IMR-90 (cell line): ENCODE data around the gene MANSC4. TPM values are rescaled to one million over a fixed set of nuclear protein-coding genes. Genes with fewer than 3 reads are reported as not detected.

ENCODE experiments used
- ATAC-seq: fragments of 200-7000 bp; cut with Tn5 transposase; 2 replicates; pipeline ENCODE4 v1.9.1; 2020; ENCODE audit warnings: low read depth, mild to moderate bottlenecking, moderate library complexity
- BruUV-seq: library from RNA; stranded (reverse); fragments of 400-500 nt; replicated peaks from 2 replicates; lab custom pipeline; 2021; lab: Mats Ljungman, UMichigan
- CTCF ChIA-PET: fragments of 300-600 bp; formaldehyde crosslinking; extraction: SDS; loops from one replicate; lab custom pipeline; 2021; ENCODE audit warnings: antibody characterized with exemption; lab: Yijun Ruan, JAX
- POLR2A ChIA-PET: fragments of 300-600 bp; sonication (Branson Sonifier 250); formaldehyde crosslinking; loops from one replicate; lab custom pipeline; 2022; ENCODE audit warnings: antibody characterized with exemption; ENCODE audit not compliant: unreplicated experiment; lab: Charles Lee
- DNase-seq: peaks from one replicate; pipeline ENCODE4 v3.0.0; 2013
- H2AFZ ChIP-seq: replicated peaks from 2 replicates; pipeline ENCODE3; 2013; ENCODE audit warnings: low read length, mild to moderate bottlenecking; ENCODE audit not compliant: poor library complexity
- H2AK5ac ChIP-seq: 2 replicates; pipeline ENCODE4 v1.6.1; 2013; ENCODE audit warnings: low read depth, low read length, inconsistent platforms
- H2AK9ac ChIP-seq: replicated peaks from 2 replicates; pipeline ENCODE3; 2013; ENCODE audit warnings: mild to moderate bottlenecking, low read depth, low read length, moderate library complexity; ENCODE audit not compliant: poor library complexity
- H2BK120ac ChIP-seq: 2 replicates; pipeline ENCODE4 v1.6.1; 2013; ENCODE audit warnings: low read depth, low read length, inconsistent platforms
- H2BK15ac ChIP-seq: 3 replicates; pipeline ENCODE4 v1.6.1; 2013; ENCODE audit warnings: low read depth, low read length, inconsistent platforms
- H2BK20ac ChIP-seq: 2 replicates; pipeline ENCODE4 v1.6.1; 2013; ENCODE audit warnings: low read depth, mild to moderate bottlenecking, inconsistent platforms, low read length, moderate library complexity
- H2BK5ac ChIP-seq: 2 replicates; pipeline ENCODE4 v1.6.1; 2013; ENCODE audit warnings: mild to moderate bottlenecking, low read depth, low read length, inconsistent platforms; ENCODE audit not compliant: poor library complexity, severe bottlenecking
- H3K14ac ChIP-seq: replicated peaks from 2 replicates; pipeline ENCODE4 v1.6.1; 2013; ENCODE audit warnings: low read depth, low read length, inconsistent platforms
- H3K18ac ChIP-seq: 2 replicates; pipeline ENCODE4 v1.6.1; 2013; ENCODE audit warnings: low read depth, low read length, control low read depth
- H3K23ac ChIP-seq: 2 replicates; pipeline ENCODE4 v1.6.1; 2013; ENCODE audit warnings: low read depth, low read length, inconsistent platforms
- H3K27ac ChIP-seq: 2 replicates; pipeline ENCODE4 v1.5.1; 2013; ENCODE audit warnings: mild to moderate bottlenecking, control low read depth, low read length; ENCODE audit not compliant: insufficient read depth
- H3K27me3 ChIP-seq: 2 replicates; pipeline ENCODE4 v1.6.1; 2013; ENCODE audit warnings: low read length; ENCODE audit not compliant: control insufficient read depth, insufficient read depth
- H3K36me3 ChIP-seq: 2 replicates; pipeline ENCODE4 v1.6.1; 2013; ENCODE audit warnings: low read length, mixed read lengths; ENCODE audit not compliant: control insufficient read depth, insufficient read depth
- H3K4ac ChIP-seq: 2 replicates; pipeline ENCODE4 v1.6.1; 2013; ENCODE audit warnings: low read depth, low read length, inconsistent platforms
- H3K4me1 ChIP-seq: 2 replicates; pipeline ENCODE4 v1.6.1; 2013; ENCODE audit warnings: low read length, mixed read lengths; ENCODE audit not compliant: control insufficient read depth, insufficient read depth
- H3K4me2 ChIP-seq: 2 replicates; pipeline ENCODE4 v1.6.1; 2013; ENCODE audit warnings: low read depth, mild to moderate bottlenecking, control low read depth, low read length, moderate library complexity
- H3K4me3 ChIP-seq: 2 replicates; pipeline ENCODE4 v1.5.1; 2013; ENCODE audit warnings: low read depth, mild to moderate bottlenecking, control low read depth, low read length, moderate library complexity; ENCODE audit not compliant: insufficient read depth
- H3K56ac ChIP-seq: 2 replicates; pipeline ENCODE4 v1.6.1; 2013; ENCODE audit warnings: low read length, inconsistent platforms; ENCODE audit not compliant: insufficient read depth; ENCODE audit errors: extremely low read depth
- H3K79me1 ChIP-seq, 2 experiments: 2 replicates each; pipeline ENCODE4 v1.6.1; 2013; ENCODE audit warnings: low read length in 2 of 2, inconsistent platforms in 1 of 2, low read depth in 1 of 2
- H3K9ac ChIP-seq: 2 replicates; pipeline ENCODE4 v1.6.1; 2013; ENCODE audit warnings: low read depth, low read length, control low read depth
- H3K9me1 ChIP-seq: 2 replicates; pipeline ENCODE4 v1.6.1; 2013; ENCODE audit warnings: low read length, inconsistent platforms; ENCODE audit not compliant: insufficient read depth
- H3K9me3 ChIP-seq: 2 replicates; pipeline ENCODE4 v1.6.1; 2013; ENCODE audit warnings: low read length; ENCODE audit not compliant: control insufficient read depth, insufficient read depth
- H4K20me1 ChIP-seq: 2 replicates; pipeline ENCODE4 v1.6.1; 2013; ENCODE audit warnings: low read length, inconsistent platforms; ENCODE audit not compliant: insufficient read depth
- H4K5ac ChIP-seq: 2 replicates; pipeline ENCODE4 v1.6.1; 2013; ENCODE audit warnings: mild to moderate bottlenecking, low read depth, low read length, control low read depth
- H4K8ac ChIP-seq, 2 experiments: 2 replicates each; pipeline ENCODE4 v1.6.1; 2013; ENCODE audit warnings: low read depth in 2 of 2, low read length in 2 of 2, control low read depth in 1 of 2, inconsistent platforms in 1 of 2
- H4K91ac ChIP-seq: 2 replicates; pipeline ENCODE4 v1.6.1; 2013; ENCODE audit warnings: low read depth, low read length, inconsistent platforms; ENCODE audit not compliant: insufficient read depth
- CEBPB ChIP-seq: IDR thresholded peaks from 2 replicates; pipeline ENCODE4 v1.6.1; 2012; ENCODE audit warnings: low read depth, low read length, improper control_type of control experiment
- FOS ChIP-seq: fragments of 150-350 bp; IDR thresholded peaks from 2 replicates; pipeline ENCODE4 v1.6.1; 2016; ENCODE audit warnings: low read depth, low read length
- POLR2A ChIP-seq: IDR thresholded peaks from 2 replicates; pipeline ENCODE4 v1.6.1; 2012; ENCODE audit warnings: mild to moderate bottlenecking, low read depth, low read length
- RCOR1 ChIP-seq: IDR thresholded peaks from 2 replicates; pipeline ENCODE4 v1.6.1; 2012; ENCODE audit warnings: mild to moderate bottlenecking, low read length, improper control_type of control experiment; ENCODE audit not compliant: insufficient replicate concordance
- RFX5 ChIP-seq: IDR thresholded peaks from 2 replicates; pipeline ENCODE4 v1.8.0; 2012; ENCODE audit warnings: low read depth, mild to moderate bottlenecking, low read length, moderate library complexity
- SMC3 ChIP-seq: fragments of 150-350 bp; IDR thresholded peaks from 2 replicates; pipeline ENCODE4 v1.6.1; 2016; ENCODE audit warnings: low read depth, mild to moderate bottlenecking, antibody characterized with exemption, low read length, moderate library complexity
- WGBS, 2 experiments: methylation state at CpG; one replicate each; pipeline versions ENCODE4 v1.1.5 to v1.1.7; 2013; ENCODE audit warnings: missing lambda C conversion rate in 2 of 2; ENCODE audit not compliant: insufficient read length in 1 of 2; ENCODE audit errors: extremely low coverage in 2 of 2; 5-methylcytosine and 5-hydroxymethylcytosine counted together
- dilution Hi-C: fragments of 300-500 bp; cut with HindIII; formaldehyde crosslinking; loops from one replicate; pipeline ENCODE4 v1.14.3; 2018; ENCODE audit warnings: low sequenced_read_pairs; ENCODE audit not compliant: unreplicated experiment
- in situ Hi-C: fragments of 300-500 bp; cut with MboI; formaldehyde crosslinking; loops from 3 replicates; pipeline ENCODE4 v1.14.3; 2019; ENCODE audit warnings: low sequenced_read_pairs, inconsistent platforms, mixed read lengths
- intact Hi-C: fragments of 100-400 bp; cut with micrococcal nuclease; formaldehyde crosslinking; loops from 2 replicates; pipeline ENCODE4 v1.10.0; 2022
- polyA plus RNA-seq, 3 experiments: library from polyadenylated mRNA; depleted of rRNA; stranded (reverse); fragments of >200 nt; gene quantifications; 2 replicates each; pipeline ENCODE4 v1.2.3, GENCODE V29; 2012; ENCODE audit warnings: low replicate concordance in 1 of 3
- total RNA-seq: library from RNA; depleted of rRNA; stranded (reverse); fragments of >200 nt; gene quantifications from 2 replicates; pipeline ENCODE4 v1.2.3, GENCODE V29; 2012

Gene MANSC4
- total and polyA plus RNA-seq, 2 of the 4 experiments (the other 2 are of a cell fraction): not detected

GRCh38 chr12:27817766-27818165, 37.7 kb upstream of the MANSC4 start:
- peak; percentile 10; the same call in 1 of the 2 replicates for ATAC-seq
- dilution Hi-C loops: no loop called here
- no peak overlapping the region for H2AK9ac ChIP-seq
- H4K20me1 ChIP-seq: 0 out of 2 replicates have a peak, but pooled peaks cover 3% of the 10 kb centered on the region
- H4K8ac ChIP-seq: peak overlapping the region in 1 of 2 experiments; percentile 47; a peak in 1 of 4 replicates
- 0 out of 3 replicates have a peak overlapping the region, but pooled peaks have one; percentile 81 for H2BK15ac ChIP-seq
- no peak overlapping the region for H3K56ac ChIP-seq
- peaks cover 10% of the 10 kb centered on the region for H3K4me1 ChIP-seq
- H2BK5ac ChIP-seq: no peak overlapping the region
- BruUV-seq: no TSS peak
- no peaks in the 10 kb centered on the region for H3K9me3 ChIP-seq
- no peak overlapping the region; the same call in 1 of the 2 replicates for H2BK120ac ChIP-seq
- intact Hi-C loops: no loop called here
- H3K18ac ChIP-seq: no peak overlapping the region
- in situ Hi-C loops: no loop called here
- no peak for TF ChIP-seq FOS
- TF ChIP-seq RCOR1: no peak
- TF ChIP-seq RFX5: no peak
- TF ChIP-seq CEBPB: no peak
- TF ChIP-seq POLR2A: no peak
- TF ChIP-seq SMC3: no peak
- H4K5ac ChIP-seq: no peak overlapping the region
- H2AFZ ChIP-seq: peak overlapping the region; percentile 27
- no peak overlapping the region; the same call in 1 of the 2 replicates for H3K4ac ChIP-seq
- H2BK20ac ChIP-seq: peak overlapping the region; percentile 21; the same call in 1 of the 2 replicates
- 0 out of 2 replicates have a peak overlapping the region, but pooled peaks have one; percentile 25 for H3K23ac ChIP-seq
- no peak overlapping the region for H3K4me2 ChIP-seq
- no peak overlapping the region for H3K4me3 ChIP-seq
- no peak overlapping the region for H2AK5ac ChIP-seq
- H3K9me1 ChIP-seq: no peaks in the 10 kb centered on the region
- H3K27me3 ChIP-seq: no peaks in the 10 kb centered on the region
- DNase-seq: no peak
- WGBS, 2 experiments: 43% methylated on average over 1 of the region's 4 CpGs; no CpG with 5 or more reads in 1 of the 2 experiments
- no peak overlapping the region for H4K91ac ChIP-seq
- ChIA-PET CTCF (no interaction called here), POLR2A (no interaction called here)
- H3K79me1 ChIP-seq: no peaks in the 10 kb centered on the region
- H3K14ac ChIP-seq: no peak overlapping the region
- no peak overlapping the region for H3K9ac ChIP-seq
- no peaks in the 10 kb centered on the region for H3K36me3 ChIP-seq
- no peak overlapping the region for H3K27ac ChIP-seq
